Smooth muscle cell (in vitro differentiated cells): Measurements from ENCODE around the gene MYEF2. TPM values are rescaled to one million over a fixed set of nuclear protein-coding genes. Genes with fewer than 3 reads are reported as not detected.

Source experiments
- DNase-seq: peaks from one replicate; lab custom pipeline; 2025; ENCODE audit not compliant: unreplicated experiment; lab: John Stamatoyannopoulos, UW
- H2AFZ ChIP-seq: fragments of 200-600 bp; sonication (generic); 2 replicates; pipeline ENCODE4 v1.6.0; 2016; ENCODE audit warnings: antibody characterized with exemption, low read depth, mild to moderate bottlenecking
- H3F3A ChIP-seq: fragments of 200-600 bp; sonication (generic); 2 replicates; pipeline ENCODE4 v1.6.0; 2017; ENCODE audit warnings: antibody characterized with exemption, low read depth
- H3K27ac ChIP-seq: fragments of 200-600 bp; sonication (generic); 2 replicates; pipeline ENCODE4 v1.5.1; 2016; ENCODE audit warnings: low read depth, mild to moderate bottlenecking
- H3K27me3 ChIP-seq: fragments of 200-600 bp; sonication (generic); 2 replicates; pipeline ENCODE4 v1.6.1; 2016; ENCODE audit warnings: low read depth, mild to moderate bottlenecking
- H3K36me3 ChIP-seq: fragments of 200-600 bp; sonication (generic); 2 replicates; pipeline ENCODE4 v1.5.1; 2016; ENCODE audit warnings: low read depth
- H3K4me1 ChIP-seq: fragments of 200-600 bp; sonication (generic); 2 replicates; pipeline ENCODE4 v1.5.1; 2016; ENCODE audit warnings: low read depth
- H3K4me2 ChIP-seq: fragments of 200-600 bp; sonication (generic); 2 replicates; pipeline ENCODE4 v1.6.0; 2016; ENCODE audit warnings: mild to moderate bottlenecking
- H3K4me3 ChIP-seq: fragments of 200-600 bp; sonication (generic); 2 replicates; pipeline ENCODE4 v1.5.1; 2016; ENCODE audit warnings: mild to moderate bottlenecking
- H3K79me2 ChIP-seq: fragments of 200-600 bp; sonication (generic); 2 replicates; pipeline ENCODE4 v1.6.0; 2016; ENCODE audit warnings: low read depth, mild to moderate bottlenecking
- H3K9ac ChIP-seq: fragments of 200-600 bp; sonication (generic); 2 replicates; pipeline ENCODE4 v1.6.0; 2016; ENCODE audit warnings: low read depth
- H3K9me3 ChIP-seq: fragments of 200-600 bp; sonication (generic); replicated peaks from 2 replicates; pipeline ENCODE4 v1.5.1; 2016; ENCODE audit warnings: low read depth
- H4K20me1 ChIP-seq: fragments of 200-600 bp; sonication (generic); 2 replicates; pipeline ENCODE4 v1.6.0; 2016; ENCODE audit warnings: low read depth
- CTCF ChIP-seq: fragments of 200-600 bp; sonication (generic); IDR thresholded peaks from 2 replicates; pipeline ENCODE4 v1.5.1; 2017; ENCODE audit warnings: borderline replicate concordance, mild to moderate bottlenecking, antibody characterized with exemption; ENCODE audit not compliant: insufficient read depth, poor library complexity, severe bottlenecking
- WGBS: methylation state at CpG from one replicate; pipeline ENCODE4 v1.1.7; 2016; ENCODE audit warnings: low lambda C conversion rate; 5-methylcytosine and 5-hydroxymethylcytosine counted together
- polyA plus RNA-seq: library from polyadenylated mRNA; unstranded; fragments of >200 nt; fragmentation: Nextera tagmentation; extraction: Ambion mirVana; gene quantifications from 2 replicates; pipeline ENCODE4 v1.2.1, GENCODE V29; 2016
- total RNA-seq: library from RNA; depleted of rRNA; stranded (reverse); fragments of >200 nt; gene quantifications from 2 replicates; pipeline ENCODE4 v1.2.3, GENCODE V29; 2014

MYEF2 gene
- 3.9 and 13.9 TPM in 2 replicates for total RNA-seq
- 0.56 and 1.2 TPM in 2 replicates for polyA plus RNA-seq

- peak; percentile 4 for TF ChIP-seq CTCF
- H3K4me3 ChIP-seq, result peak within 1 kb of the TSS; percentile 83
- H4K20me1 ChIP-seq, result no peaks in the 10 kb centered on the region
- H3F3A ChIP-seq, result no peaks in the 10 kb centered on the region
- H3K36me3 ChIP-seq, result no peaks in the 10 kb centered on the region
- peaks cover 24% of the 10 kb centered on the region for H3K27me3 ChIP-seq
- peak within 1 kb of the TSS; percentile 84 for H3K4me2 ChIP-seq
- WGBS, result 1% methylated on average over 58 of the region's 71 CpGs
- H3K27ac ChIP-seq, result no peak within 1 kb of the TSS
- peak within 1 kb of the TSS; percentile 93 for H2AFZ ChIP-seq
- H3K9ac ChIP-seq, result peak within 1 kb of the TSS; percentile 61
- H3K79me2 ChIP-seq, result peaks cover 4% of the 10 kb centered on the region
- peaks cover 22% of the 10 kb centered on the region for H3K4me1 ChIP-seq
- peaks cover 5% of the 10 kb centered on the region for H3K9me3 ChIP-seq
- DNase-seq, result no peak
Observed at GRCh38 chr15:48177766-48178647, at the start of gene MYEF2. Gene MYEF2 (minus strand): TSS chr15:48178295. CDS start chr15:48178237, 58 bp downstream.

- Histone ChIP-seq H3K4me3 (no peak overlapping the region), H3K36me3 (no peaks in the 10 kb centered on the region), H3K4me1 (no peaks in the 10 kb centered on the region), H4K20me1 (no peaks in the 10 kb centered on the region), H3K9me3 (no peaks in the 10 kb centered on the region), H2AFZ (no peak overlapping the region), H3K27ac (no peak overlapping the region), H3K4me2 (no peak overlapping the region), H3K27me3 (peaks cover 12% of the 10 kb centered on the region), H3K9ac (no peak overlapping the region), H3K79me2 (no peaks in the 10 kb centered on the region), H3F3A (no peaks in the 10 kb centered on the region)
- TF ChIP-seq CTCF, result no peak
- DNase-seq, result no peak
- 89% methylated on average over 3 of the region's 3 CpGs for WGBS
Observed at GRCh38 chr15:48225771-48226170, 47.7 kb upstream of the MYEF2 start.

GRCh38 chr15:48222627-48223026, 44.5 kb upstream of the MYEF2 start:
- 90% methylated on average over 1 of the region's 1 CpG for WGBS
- no peak overlapping the region for H3K4me3 ChIP-seq
- H3K4me2 ChIP-seq, result no peak overlapping the region
- no peak overlapping the region for H2AFZ ChIP-seq
- no peaks in the 10 kb centered on the region for H3K4me1 ChIP-seq
- DNase-seq, result no peak
- no peak overlapping the region for H3K9ac ChIP-seq
- no peaks in the 10 kb centered on the region for H4K20me1 ChIP-seq
- no peaks in the 10 kb centered on the region for H3F3A ChIP-seq
- no peaks in the 10 kb centered on the region for H3K36me3 ChIP-seq
- no peak for TF ChIP-seq CTCF
- no peaks in the 10 kb centered on the region for H3K79me2 ChIP-seq
- H3K27ac ChIP-seq, result no peak overlapping the region
- no peaks in the 10 kb centered on the region for H3K9me3 ChIP-seq
- H3K27me3 ChIP-seq, result peaks cover 12% of the 10 kb centered on the region
